IPS-18a (cell line): ENCODE measurements around the gene CD180.

Experiments used
- H3K27ac ChIP-seq: one replicate; pipeline ENCODE4 v1.5.1; 2013; ENCODE audit warnings: low read length
- H3K27me3 ChIP-seq: one replicate; pipeline ENCODE4 v1.6.1; 2013; ENCODE audit warnings: mild to moderate bottlenecking, low read length; ENCODE audit not compliant: control insufficient read depth, insufficient read depth
- H3K36me3 ChIP-seq: one replicate; pipeline ENCODE4 v1.6.1; 2013; ENCODE audit warnings: low read depth, low read length; ENCODE audit not compliant: control insufficient read depth
- H3K4me1 ChIP-seq: one replicate; pipeline ENCODE4 v1.6.1; 2013; ENCODE audit warnings: low read depth, low read length; ENCODE audit not compliant: control insufficient read depth
- H3K4me3 ChIP-seq: one replicate; pipeline ENCODE4 v1.5.1; 2013; ENCODE audit warnings: low read length
- H3K9ac ChIP-seq: one replicate; pipeline ENCODE4 v1.6.1; 2013; ENCODE audit warnings: mild to moderate bottlenecking, low read length, moderate library complexity
- H3K9me3 ChIP-seq: one replicate; pipeline ENCODE4 v1.6.1; 2013; ENCODE audit warnings: low read depth, low read length; ENCODE audit not compliant: control insufficient read depth

Gene CD180

DNA sequence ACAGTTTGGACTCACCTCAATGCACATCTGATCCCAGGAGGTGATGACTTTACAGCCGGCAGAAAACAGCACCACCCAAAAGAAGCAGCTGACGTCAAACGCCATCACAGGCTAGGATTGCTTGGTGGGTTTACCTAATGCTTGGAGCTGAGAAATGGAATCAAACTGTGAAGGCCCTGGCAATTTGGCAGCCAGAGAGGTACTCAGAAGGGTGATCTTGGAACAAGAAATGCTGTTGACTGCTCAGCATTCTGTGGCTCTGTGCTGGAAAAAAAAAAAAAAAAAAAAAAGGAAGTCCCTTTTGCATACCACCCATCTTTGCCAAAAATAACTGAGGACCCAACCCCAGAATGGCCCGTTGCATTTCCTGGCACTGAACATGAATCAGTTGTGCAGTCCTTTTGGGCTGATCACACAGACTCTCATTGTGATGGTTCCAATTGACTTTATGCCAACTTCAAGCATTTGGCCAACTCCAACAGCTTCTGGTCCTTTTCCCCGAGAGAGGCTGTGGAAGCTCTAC lies at the start of gene CD180:
CD180 (minus strand) TSS at position 263 of the 523 bp plus-strand sequence; CDS start at position 105, 158 bp downstream.
- Histone ChIP-seq H3K36me3 (no peaks in the 10 kb centered on the region), H3K4me1 (no peaks in the 10 kb centered on the region), H3K27me3 (no peaks in the 10 kb centered on the region), H3K9ac (no peak within 1 kb of the TSS), H3K4me3 (no peak within 1 kb of the TSS), H3K9me3 (no peaks in the 10 kb centered on the region), H3K27ac (no peak within 1 kb of the TSS)

DNA sequence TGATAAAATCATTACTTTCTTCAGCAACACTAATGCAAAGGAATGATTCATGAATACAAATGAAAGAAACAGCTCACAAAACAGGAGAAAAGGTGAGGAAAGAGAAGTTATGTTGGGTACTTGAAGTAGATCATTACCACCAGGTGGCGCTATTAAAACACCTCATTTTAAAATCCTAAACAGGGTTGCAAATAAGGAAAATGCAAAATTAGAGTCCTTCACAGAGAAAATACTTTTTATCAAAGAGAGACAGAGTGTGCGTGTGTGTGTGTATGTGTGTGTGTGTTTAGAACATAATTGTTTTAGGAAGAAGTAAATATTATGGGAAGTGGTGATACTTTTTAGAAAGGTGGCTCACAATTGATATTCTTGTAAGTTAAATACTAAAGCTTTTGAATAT lies 49.5 kb upstream of the CD180 start:
- Histone ChIP-seq H3K9me3 (no peaks in the 10 kb centered on the region), H3K27me3 (no peaks in the 10 kb centered on the region), H3K9ac (no peak overlapping the region), H3K27ac (no peak overlapping the region), H3K4me1 (peaks cover 13% of the 10 kb centered on the region), H3K36me3 (no peaks in the 10 kb centered on the region), H3K4me3 (no peak overlapping the region)

DNA sequence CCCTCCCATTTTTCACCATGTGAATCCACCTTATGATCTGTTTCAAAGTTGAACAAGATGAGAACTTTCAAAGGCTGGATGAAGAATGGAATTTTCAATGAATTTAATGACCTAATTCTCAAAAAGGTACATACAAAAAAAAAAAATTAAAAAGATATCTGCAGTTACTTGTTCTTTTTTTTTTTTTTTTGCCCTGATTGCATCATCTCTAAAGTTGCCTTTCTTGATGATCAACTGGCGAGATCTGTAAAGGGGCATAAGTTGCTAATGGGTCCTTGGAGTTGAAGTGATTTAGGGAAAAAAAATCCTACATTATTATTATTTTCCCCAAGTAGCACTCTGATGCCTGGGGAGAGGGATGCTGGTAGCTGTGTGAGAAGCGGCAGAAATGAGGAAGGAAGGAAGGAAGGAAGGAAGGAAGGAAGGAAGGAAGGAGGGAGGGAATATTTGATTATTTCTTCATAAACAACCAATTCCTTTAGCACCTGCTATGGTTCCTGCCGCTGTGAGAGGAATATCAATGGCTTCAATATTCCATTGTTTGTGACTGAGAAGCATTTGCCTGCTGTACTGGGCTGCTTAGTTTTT lies 48.8 kb upstream of the CD180 start:
- H3K27me3 ChIP-seq, result no peaks in the 10 kb centered on the region
- peaks cover 13% of the 10 kb centered on the region for H3K4me1 ChIP-seq
- H3K27ac ChIP-seq, result no peak overlapping the region
- no peaks in the 10 kb centered on the region for H3K9me3 ChIP-seq
- no peaks in the 10 kb centered on the region for H3K36me3 ChIP-seq
- H3K9ac ChIP-seq, result no peak overlapping the region
- no peak overlapping the region for H3K4me3 ChIP-seq

DNA sequence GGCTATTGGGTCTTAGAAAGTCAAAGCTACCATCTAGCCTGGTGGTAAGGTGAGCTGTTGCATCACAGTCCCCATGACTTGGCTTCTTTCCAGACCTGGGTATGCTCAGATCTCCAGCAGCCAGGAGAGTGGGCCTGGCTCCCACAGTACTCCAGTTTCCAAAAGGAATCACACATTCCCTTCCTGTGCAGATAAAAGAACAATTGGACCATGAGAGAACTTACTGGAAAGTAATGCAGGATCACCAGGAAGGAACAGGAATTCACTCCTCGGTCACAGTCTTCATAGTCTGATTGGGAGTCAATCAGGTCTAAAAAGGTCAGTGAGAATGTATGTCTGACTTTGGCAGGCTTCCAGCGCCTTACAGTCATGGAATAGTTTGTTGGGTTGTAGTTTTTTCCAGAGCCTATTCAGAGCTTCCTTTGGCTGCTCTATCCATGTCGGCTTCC lies 47.8 kb upstream of the CD180 start:
- H3K4me3 ChIP-seq, result no peak overlapping the region
- no peak overlapping the region for H3K27ac ChIP-seq
- no peaks in the 10 kb centered on the region for H3K9me3 ChIP-seq
- H3K27me3 ChIP-seq, result no peaks in the 10 kb centered on the region
- peaks cover 13% of the 10 kb centered on the region for H3K4me1 ChIP-seq
- H3K36me3 ChIP-seq, result no peaks in the 10 kb centered on the region
- no peak overlapping the region for H3K9ac ChIP-seq

DNA sequence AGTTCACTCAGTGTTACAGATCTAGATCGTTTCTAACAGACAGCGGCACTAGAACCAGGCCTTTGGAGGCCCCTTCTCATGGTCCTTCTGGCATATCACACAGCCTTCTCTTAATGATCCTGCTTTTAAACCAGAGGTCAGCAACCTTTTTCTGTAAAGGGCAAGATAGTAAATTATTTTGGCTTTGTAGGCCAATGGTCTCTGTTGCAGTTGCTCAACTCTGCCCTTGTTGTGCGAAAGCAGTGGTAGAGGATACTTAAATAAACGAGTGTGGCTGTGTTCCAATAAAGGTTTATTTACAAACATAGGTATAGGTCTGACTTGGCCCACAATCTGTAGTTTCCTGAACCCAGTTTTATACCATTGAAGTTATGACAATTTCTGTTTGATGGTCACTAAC lies 47.3 kb upstream of the CD180 start:
- H3K4me3 ChIP-seq, result no peak overlapping the region
- H3K9ac ChIP-seq, result no peak overlapping the region
- no peaks in the 10 kb centered on the region for H3K36me3 ChIP-seq
- peaks cover 13% of the 10 kb centered on the region for H3K4me1 ChIP-seq
- H3K27me3 ChIP-seq, result no peaks in the 10 kb centered on the region
- no peak overlapping the region for H3K27ac ChIP-seq
- H3K9me3 ChIP-seq, result no peaks in the 10 kb centered on the region

DNA sequence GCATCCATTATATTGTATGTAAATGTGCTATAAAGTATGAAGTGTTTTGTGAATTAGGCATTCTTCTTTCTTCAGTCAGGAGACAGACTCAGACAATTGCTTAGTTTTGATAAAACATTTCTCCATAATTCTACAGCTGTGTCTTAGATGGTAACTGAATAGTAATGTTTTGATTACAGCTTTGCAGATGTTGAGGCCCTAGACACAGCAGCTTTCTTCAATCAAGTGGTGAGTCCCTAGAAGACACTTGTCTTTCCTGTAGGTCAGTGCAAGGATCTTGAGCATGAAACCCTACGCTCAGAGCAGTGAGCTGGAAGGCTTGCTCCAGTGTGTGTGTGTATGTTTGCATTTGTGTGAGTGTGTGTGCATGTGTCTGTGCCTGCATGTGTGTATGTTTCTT lies 46.8 kb upstream of the CD180 start:
- H3K36me3 ChIP-seq, result no peaks in the 10 kb centered on the region
- peaks cover 13% of the 10 kb centered on the region for H3K4me1 ChIP-seq
- H3K9ac ChIP-seq, result no peak overlapping the region
- H3K4me3 ChIP-seq, result no peak overlapping the region
- no peaks in the 10 kb centered on the region for H3K9me3 ChIP-seq
- H3K27ac ChIP-seq, result no peak overlapping the region
- no peaks in the 10 kb centered on the region for H3K27me3 ChIP-seq

DNA sequence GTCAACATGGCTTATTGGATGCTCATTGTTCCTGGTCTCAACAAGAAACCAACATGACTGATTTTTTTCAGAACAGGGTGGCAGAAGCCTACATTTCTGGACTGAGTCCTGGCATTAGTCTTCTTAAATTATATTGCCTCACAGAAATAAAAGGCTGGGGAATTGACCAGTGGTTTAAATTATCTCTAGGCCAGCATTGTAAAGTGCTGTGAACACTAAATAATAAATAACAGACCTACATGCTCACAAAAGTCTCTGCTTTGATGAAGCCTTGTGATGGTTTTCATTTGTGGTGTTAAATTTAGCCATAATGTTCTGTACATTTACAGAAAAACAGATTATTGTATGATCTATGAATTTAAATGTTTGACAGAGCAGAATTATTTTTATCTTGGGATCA lies 44.7 kb upstream of the CD180 start:
- H3K4me3 ChIP-seq, result no peak overlapping the region
- H3K9ac ChIP-seq, result no peak overlapping the region
- H3K27me3 ChIP-seq, result no peaks in the 10 kb centered on the region
- H3K9me3 ChIP-seq, result no peaks in the 10 kb centered on the region
- peaks cover 6% of the 10 kb centered on the region for H3K4me1 ChIP-seq
- no peaks in the 10 kb centered on the region for H3K36me3 ChIP-seq
- H3K27ac ChIP-seq, result no peak overlapping the region

DNA sequence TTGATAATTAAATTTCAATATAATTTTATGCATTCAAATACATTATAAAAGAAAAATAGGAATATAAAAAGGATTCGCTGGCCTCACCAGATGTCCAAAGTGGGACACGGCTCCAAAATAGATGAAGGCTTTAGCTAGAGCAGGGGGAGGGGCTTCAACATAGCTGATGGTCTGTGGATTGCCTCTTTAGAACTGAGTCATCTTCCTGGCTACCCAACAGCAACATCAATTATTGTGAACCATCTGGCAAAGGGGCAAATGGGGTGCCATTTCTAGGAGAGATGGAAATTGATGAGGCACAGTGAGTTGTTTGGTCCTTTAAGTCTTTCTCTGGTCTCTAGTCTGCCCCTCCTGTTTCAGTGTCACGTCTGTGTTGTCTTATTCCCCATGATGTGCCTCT lies 44.2 kb upstream of the CD180 start:
- Histone ChIP-seq H3K27me3 (no peaks in the 10 kb centered on the region), H3K4me1 (peaks cover 2% of the 10 kb centered on the region), H3K27ac (no peak overlapping the region)

DNA sequence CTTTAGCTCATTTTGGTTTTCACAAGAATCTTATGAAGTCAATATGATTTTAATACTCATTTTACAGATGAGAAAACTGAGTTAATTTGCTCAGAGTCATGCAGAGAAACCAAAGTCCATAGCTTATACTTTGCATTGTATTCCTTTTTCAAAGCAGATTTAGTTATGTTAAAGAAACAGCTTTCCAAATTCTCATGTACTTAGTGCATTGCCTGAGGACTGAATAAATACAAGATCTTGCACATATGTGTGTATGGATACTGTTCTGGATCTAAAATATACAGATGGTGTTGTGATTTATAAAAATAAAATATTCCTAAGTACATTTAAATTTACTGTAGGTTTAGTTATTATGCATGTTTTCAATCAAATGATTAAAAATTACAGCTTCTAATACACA lies 43.5 kb upstream of the CD180 start:
- Histone ChIP-seq H3K9ac (no peak overlapping the region), H3K27me3 (no peaks in the 10 kb centered on the region), H3K36me3 (no peaks in the 10 kb centered on the region), H3K4me3 (no peak overlapping the region), H3K4me1 (no peaks in the 10 kb centered on the region), H3K9me3 (no peaks in the 10 kb centered on the region), H3K27ac (no peak overlapping the region)

More for the DNA sequence above, 44.2 kb upstream of the CD180 start:
- Histone ChIP-seq H3K4me3 (no peak overlapping the region), H3K36me3 (no peaks in the 10 kb centered on the region), H3K9ac (no peak overlapping the region), H3K9me3 (no peaks in the 10 kb centered on the region)

DNA sequence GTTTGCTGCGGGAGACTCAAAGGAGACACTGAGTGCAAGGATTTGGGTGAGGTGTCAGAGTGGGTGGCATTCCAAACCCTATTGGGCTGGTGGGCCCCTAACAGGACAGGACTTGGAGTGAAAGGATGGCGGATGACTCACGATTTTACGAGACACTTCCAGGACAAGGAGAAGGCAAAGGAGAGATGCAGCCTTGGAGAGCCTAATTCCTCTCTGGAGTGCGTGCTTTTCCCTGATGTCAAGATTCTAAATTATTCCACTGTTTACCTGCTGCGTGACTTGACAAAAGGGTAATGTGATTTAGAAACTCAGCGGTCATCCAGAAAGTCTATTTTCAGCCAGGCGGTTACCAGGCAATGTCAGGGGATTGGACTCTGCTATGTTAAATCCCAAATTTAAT lies 41.6 kb upstream of the CD180 start:
- Histone ChIP-seq H3K36me3 (no peaks in the 10 kb centered on the region), H3K27ac (no peak overlapping the region), H3K9ac (no peak overlapping the region), H3K9me3 (no peaks in the 10 kb centered on the region), H3K4me1 (peaks cover 6% of the 10 kb centered on the region), H3K27me3 (peaks cover 8% of the 10 kb centered on the region), H3K4me3 (no peak overlapping the region)

DNA sequence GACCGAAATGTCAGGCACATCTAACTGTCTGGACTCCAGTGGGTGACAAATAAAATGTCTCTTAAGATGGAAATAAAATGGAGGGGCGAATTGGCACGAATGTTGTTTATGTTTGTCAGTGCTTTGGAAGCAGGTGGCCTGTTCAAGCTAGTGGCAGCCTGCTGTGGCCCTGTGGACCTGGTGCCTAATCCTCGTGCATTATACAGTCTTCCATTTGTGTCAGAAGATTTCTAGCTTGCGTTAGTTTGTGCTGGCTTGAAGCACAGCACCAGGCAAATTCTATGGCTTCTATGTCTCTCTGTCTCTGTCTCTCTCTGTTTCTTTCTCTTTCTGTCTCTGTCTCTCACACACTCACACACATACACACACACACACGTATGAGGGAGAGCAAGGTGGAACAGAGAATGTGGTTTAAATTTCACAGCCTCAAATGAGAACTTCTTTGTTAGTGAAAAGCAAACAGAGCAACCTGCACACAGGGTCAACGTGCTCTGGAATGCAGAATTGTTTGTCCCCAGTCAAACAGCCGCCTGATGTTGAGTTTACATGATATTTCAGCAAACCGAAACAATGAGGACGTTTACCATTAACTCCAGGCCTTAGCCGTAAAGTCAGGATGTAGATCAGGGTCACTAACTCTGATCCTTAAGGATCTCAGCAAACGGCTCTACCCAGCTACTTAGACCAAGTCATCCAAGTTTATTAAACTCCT lies 39.0 kb upstream of the CD180 start:
- Histone ChIP-seq H3K27me3 (peaks cover 8% of the 10 kb centered on the region), H3K4me1 (peaks cover 11% of the 10 kb centered on the region), H3K27ac (no peak overlapping the region), H3K9ac (no peak overlapping the region), H3K9me3 (no peaks in the 10 kb centered on the region), H3K36me3 (no peaks in the 10 kb centered on the region), H3K4me3 (no peak overlapping the region)

DNA sequence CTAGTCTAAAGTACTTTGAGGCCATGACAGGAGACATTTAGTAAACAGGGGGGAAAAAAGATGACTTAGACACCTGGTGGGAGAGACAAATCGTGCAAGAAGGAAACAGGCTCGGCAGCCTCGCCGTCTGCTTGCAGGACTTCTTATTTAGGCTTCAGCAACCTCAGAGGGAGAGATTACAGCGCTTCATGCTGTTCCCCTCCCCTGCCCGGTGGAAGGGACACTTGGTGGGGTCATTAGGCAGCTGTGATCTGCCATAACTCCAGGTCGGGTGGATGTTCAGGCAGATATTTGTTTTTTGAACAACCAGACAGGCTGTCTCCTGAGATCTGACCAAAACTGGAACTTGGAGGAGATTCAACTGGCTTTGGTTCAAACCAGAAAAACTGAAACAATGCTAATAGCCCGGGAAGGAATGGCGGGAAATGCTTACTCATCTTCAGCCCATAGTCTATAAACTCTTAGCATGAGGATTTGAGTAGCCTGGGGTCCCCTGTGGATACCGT lies 38.1 kb upstream of the CD180 start:
- H3K4me1 ChIP-seq, result peaks cover 11% of the 10 kb centered on the region
- H3K36me3 ChIP-seq, result no peaks in the 10 kb centered on the region
- peaks cover 8% of the 10 kb centered on the region for H3K27me3 ChIP-seq
- H3K9ac ChIP-seq, result no peak overlapping the region
- no peak overlapping the region for H3K27ac ChIP-seq
- H3K4me3 ChIP-seq, result no peak overlapping the region
- H3K9me3 ChIP-seq, result no peaks in the 10 kb centered on the region
